ENCODE measurements around the gene TNS3.

TNS3 gene

GRCh38 chr7:47407821-47408674 lies 173.9 kb downstream of the TNS3 start:
- Histone ChIP-seq H3K4me3 (ENCODE audit: low read length) (no peak overlapping the region), H3K9ac (ENCODE audit: low read length) (no peak overlapping the region), H3K27ac (ENCODE audit: low read length) (no peak overlapping the region), H3K36me3 (ENCODE audit: control insufficient read depth, low read depth, low read length) (no peaks in the 10 kb centered on the region), H3K9me3 (ENCODE audit: control insufficient read depth, low read depth, low read length) (no peaks in the 10 kb centered on the region), H3K27me3 (ENCODE audit: control insufficient read depth, insufficient read depth, low read length) (no peaks in the 10 kb centered on the region), H3K4me1 (ENCODE audit: control insufficient read depth, low read depth, low read length) (peaks cover 5% of the 10 kb centered on the region)

- Histone ChIP-seq H3K27me3 (ENCODE audit: control insufficient read depth, insufficient read depth, low read length) (no peaks in the 10 kb centered on the region), H3K4me3 (ENCODE audit: low read length) (no peak overlapping the region), H3K4me1 (ENCODE audit: control insufficient read depth, low read depth, low read length) (peaks cover 5% of the 10 kb centered on the region), H3K9ac (ENCODE audit: low read length) (no peak overlapping the region), H3K36me3 (ENCODE audit: control insufficient read depth, low read depth, low read length) (no peaks in the 10 kb centered on the region), H3K9me3 (ENCODE audit: control insufficient read depth, low read depth, low read length) (no peaks in the 10 kb centered on the region), H3K27ac (ENCODE audit: low read length) (no peak overlapping the region)
Measured at GRCh38 chr7:47407136-47407535, 174.8 kb downstream of the TNS3 start.

- Histone ChIP-seq H3K27me3 (ENCODE audit: control insufficient read depth, insufficient read depth, low read length) (no peaks in the 10 kb centered on the region), H3K4me3 (ENCODE audit: low read length) (no peak overlapping the region), H3K9ac (ENCODE audit: low read length) (no peak overlapping the region), H3K9me3 (ENCODE audit: control insufficient read depth, low read depth, low read length) (no peaks in the 10 kb centered on the region), H3K36me3 (ENCODE audit: control insufficient read depth, low read depth, low read length) (no peaks in the 10 kb centered on the region), H3K4me1 (ENCODE audit: control insufficient read depth, low read depth, low read length) (peaks cover 5% of the 10 kb centered on the region), H3K27ac (ENCODE audit: low read length) (no peak overlapping the region)
Measured at GRCh38 chr7:47406801-47407129, 175.1 kb downstream of the TNS3 start.

DNA sequence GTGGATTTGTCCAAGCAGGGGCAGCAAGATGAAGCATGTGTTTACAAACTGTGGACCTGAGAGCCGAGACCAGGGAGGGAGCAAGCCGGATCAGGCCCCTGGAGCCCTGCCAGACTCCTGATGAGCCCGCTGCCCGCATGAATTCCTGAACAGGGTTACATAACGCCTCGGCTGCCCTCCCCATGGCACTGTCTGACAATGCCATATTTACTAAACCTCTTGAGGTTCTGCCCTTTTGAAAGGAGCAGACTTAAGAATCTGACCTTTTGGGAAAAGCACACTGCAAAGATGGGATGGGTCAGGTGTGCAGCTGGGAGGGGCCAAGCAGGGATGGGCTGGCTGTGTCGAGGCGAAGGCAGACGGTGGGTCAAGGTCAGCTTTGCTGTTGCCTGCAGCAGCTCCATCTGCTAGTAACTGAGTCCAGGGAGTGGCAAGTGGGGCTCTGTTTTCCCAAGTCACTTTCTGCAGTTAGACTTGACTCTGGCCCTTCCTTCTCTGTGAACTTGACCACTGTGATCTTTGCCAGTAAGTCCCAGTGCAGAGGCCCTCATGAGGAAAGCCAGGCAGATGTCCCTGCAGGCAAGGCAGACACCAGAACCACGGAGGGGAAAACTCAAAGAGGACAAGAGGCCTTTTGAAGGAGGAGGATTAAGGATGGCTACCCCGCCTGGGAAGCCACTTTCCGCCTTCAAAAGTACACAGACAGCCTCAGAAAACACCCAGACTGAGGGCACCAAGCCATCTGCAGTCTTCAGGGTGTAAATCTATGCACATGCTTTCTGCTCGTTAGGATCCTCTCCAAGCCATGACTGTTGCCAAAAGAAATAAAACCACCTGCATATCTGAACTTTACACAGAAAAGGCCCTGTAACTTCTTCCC lies 175.8 kb downstream of the TNS3 start:
- Histone ChIP-seq H3K9ac (ENCODE audit: low read length) (no peak overlapping the region), H3K36me3 (ENCODE audit: control insufficient read depth, low read depth, low read length) (no peaks in the 10 kb centered on the region), H3K27me3 (ENCODE audit: control insufficient read depth, insufficient read depth, low read length) (no peaks in the 10 kb centered on the region), H3K4me3 (ENCODE audit: low read length) (no peak overlapping the region), H3K9me3 (ENCODE audit: control insufficient read depth, low read depth, low read length) (no peaks in the 10 kb centered on the region), H3K4me1 (ENCODE audit: control insufficient read depth, low read depth, low read length) (peaks cover 5% of the 10 kb centered on the region), H3K27ac (ENCODE audit: low read length) (no peak overlapping the region)

DNA sequence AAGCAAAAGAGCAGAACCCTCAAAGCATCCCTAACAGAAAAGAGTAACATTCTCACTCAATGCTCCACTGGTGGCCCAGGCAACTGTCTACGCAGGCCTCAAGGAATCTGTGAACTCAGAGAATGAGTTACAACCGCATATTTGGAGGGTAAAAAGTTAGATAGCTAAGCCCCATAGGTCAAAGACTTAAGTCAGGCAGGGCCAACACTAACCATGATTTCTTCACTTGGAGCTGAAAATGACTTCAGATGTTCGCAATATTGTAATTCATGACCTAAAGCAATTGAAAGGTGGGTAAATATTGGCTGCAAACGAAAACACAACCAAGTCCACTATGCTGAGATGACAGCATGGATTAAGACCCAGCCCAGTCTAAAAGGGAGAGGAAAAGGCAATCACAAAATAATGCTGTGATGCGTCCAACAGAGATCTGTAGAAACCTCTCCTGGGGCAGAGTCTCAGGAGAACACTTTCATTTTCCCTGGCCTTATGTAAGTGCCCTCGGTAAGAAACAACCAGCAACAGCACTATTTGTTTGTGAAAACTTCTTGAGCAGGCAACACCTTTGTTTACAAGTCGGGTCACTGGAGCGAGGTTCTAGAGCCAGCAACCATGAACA lies 176.5 kb downstream of the TNS3 start:
- H3K4me1 ChIP-seq (ENCODE audit: control insufficient read depth, low read depth, low read length): peaks cover 5% of the 10 kb centered on the region
- no peak overlapping the region for H3K27ac ChIP-seq (ENCODE audit: low read length)
- no peak overlapping the region for H3K9ac ChIP-seq (ENCODE audit: low read length)
- H3K36me3 ChIP-seq (ENCODE audit: control insufficient read depth, low read depth, low read length): peaks cover under 1% of the 10 kb centered on the region
- no peaks in the 10 kb centered on the region for H3K9me3 ChIP-seq (ENCODE audit: control insufficient read depth, low read depth, low read length)
- no peak overlapping the region for H3K4me3 ChIP-seq (ENCODE audit: low read length)
- H3K27me3 ChIP-seq (ENCODE audit: control insufficient read depth, insufficient read depth, low read length): no peaks in the 10 kb centered on the region

- H3K36me3 ChIP-seq (ENCODE audit: control insufficient read depth, low read depth, low read length): peaks cover 4% of the 10 kb centered on the region
Measured at GRCh38 chr7:47404010-47404409, 177.9 kb downstream of the TNS3 start.

GRCh38 chr7:47402941-47403866 lies 178.7 kb downstream of the TNS3 start:
- Histone ChIP-seq H3K4me3 (ENCODE audit: low read length) (no peak overlapping the region), H3K9me3 (ENCODE audit: control insufficient read depth, low read depth, low read length) (no peaks in the 10 kb centered on the region), H3K9ac (ENCODE audit: low read length) (no peak overlapping the region), H3K4me1 (ENCODE audit: control insufficient read depth, low read depth, low read length) (peaks cover 5% of the 10 kb centered on the region), H3K36me3 (ENCODE audit: control insufficient read depth, low read depth, low read length) (peaks cover 4% of the 10 kb centered on the region), H3K27me3 (ENCODE audit: control insufficient read depth, insufficient read depth, low read length) (no peaks in the 10 kb centered on the region), H3K27ac (ENCODE audit: low read length) (peak overlapping the region; percentile 11)

More at GRCh38 chr7:47404010-47404409, 177.9 kb downstream of the TNS3 start:
- Histone ChIP-seq H3K4me3 (ENCODE audit: low read length) (no peak overlapping the region), H3K4me1 (ENCODE audit: control insufficient read depth, low read depth, low read length) (peaks cover 5% of the 10 kb centered on the region), H3K9me3 (ENCODE audit: control insufficient read depth, low read depth, low read length) (no peaks in the 10 kb centered on the region), H3K27ac (ENCODE audit: low read length) (no peak overlapping the region), H3K9ac (ENCODE audit: low read length) (no peak overlapping the region), H3K27me3 (ENCODE audit: control insufficient read depth, insufficient read depth, low read length) (no peaks in the 10 kb centered on the region)

DNA sequence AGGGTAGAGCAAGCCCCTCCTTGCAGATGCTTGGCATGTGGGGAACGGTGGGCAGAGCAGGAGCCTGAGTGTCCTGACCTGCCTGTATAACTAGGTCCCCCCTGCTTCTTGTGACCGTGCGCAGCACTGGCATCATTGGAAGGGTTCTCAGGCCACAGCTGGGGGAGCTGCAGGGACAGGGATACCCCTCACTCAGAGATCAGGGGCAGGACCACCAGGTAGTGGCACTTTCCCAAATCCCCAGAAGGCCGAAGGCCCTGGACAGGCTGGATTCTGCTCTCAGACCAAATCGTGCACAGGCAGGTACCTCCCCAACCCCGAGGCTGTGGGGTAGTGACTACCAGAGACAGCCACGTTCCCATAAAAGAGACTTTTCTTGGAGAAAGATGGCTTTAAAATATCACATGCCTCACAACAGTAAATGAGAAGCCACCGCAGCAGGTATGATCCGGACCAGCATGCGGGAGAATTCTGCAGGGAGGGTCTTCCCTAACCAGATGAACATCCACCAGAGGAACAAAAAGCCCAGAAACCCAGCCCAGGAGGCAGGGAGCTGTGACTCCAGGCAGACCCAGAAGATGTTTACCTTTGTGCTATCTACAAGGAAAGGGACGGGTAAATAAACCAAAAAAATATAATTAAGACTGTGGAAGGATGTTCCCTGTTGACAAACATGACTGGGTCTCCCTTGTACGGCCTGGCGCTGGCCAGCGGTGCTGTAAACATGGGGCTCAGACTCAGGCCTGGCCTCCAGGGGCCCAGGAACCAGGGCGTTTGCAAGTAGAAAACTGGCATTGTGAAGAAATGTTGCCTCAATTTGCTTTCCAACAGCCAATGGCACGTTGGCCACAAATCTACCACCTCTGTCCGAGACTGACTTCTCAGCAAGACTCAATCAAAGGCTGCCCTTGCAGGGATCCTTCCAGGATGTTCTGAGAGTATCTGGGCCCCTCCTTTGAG lies 180.0 kb downstream of the TNS3 start:
- H3K36me3 ChIP-seq (ENCODE audit: control insufficient read depth, low read depth, low read length): peaks cover 4% of the 10 kb centered on the region
- H3K9me3 ChIP-seq (ENCODE audit: control insufficient read depth, low read depth, low read length): no peaks in the 10 kb centered on the region
- no peak overlapping the region for H3K27ac ChIP-seq (ENCODE audit: low read length)
- no peaks in the 10 kb centered on the region for H3K27me3 ChIP-seq (ENCODE audit: control insufficient read depth, insufficient read depth, low read length)
- H3K4me1 ChIP-seq (ENCODE audit: control insufficient read depth, low read depth, low read length): peaks cover 5% of the 10 kb centered on the region
- no peak overlapping the region for H3K9ac ChIP-seq (ENCODE audit: low read length)
- H3K4me3 ChIP-seq (ENCODE audit: low read length): no peak overlapping the region

DNA sequence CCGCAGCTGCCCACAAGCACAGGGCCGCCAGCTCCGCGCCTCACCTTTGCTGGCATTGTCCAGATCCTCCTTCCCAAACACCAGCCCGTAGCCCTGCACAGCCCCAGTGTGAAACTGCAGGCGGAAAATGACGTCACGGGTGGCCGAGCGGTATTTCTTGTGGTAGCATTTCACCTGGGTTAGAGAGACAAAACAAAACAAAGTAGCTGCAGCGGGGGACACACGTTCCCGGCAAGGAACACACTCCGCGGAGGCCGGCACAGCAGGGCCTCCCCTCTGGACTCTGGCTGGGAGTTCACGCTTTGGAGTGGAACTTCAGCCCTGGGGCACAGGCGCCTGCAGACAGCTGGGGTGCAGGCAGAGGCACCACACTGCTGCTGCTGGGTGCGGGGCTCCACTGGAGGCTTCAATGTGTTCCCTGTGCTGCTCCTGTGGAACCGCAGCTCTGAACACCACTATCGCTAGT lies 181.1 kb downstream of the TNS3 start:
- peaks cover 14% of the 10 kb centered on the region for H3K36me3 ChIP-seq (ENCODE audit: control insufficient read depth, low read depth, low read length)
- no peak overlapping the region for H3K27ac ChIP-seq (ENCODE audit: low read length)
- H3K9ac ChIP-seq (ENCODE audit: low read length): no peak overlapping the region
- H3K4me1 ChIP-seq (ENCODE audit: control insufficient read depth, low read depth, low read length): peaks cover 5% of the 10 kb centered on the region
- no peaks in the 10 kb centered on the region for H3K27me3 ChIP-seq (ENCODE audit: control insufficient read depth, insufficient read depth, low read length)
- no peaks in the 10 kb centered on the region for H3K9me3 ChIP-seq (ENCODE audit: control insufficient read depth, low read depth, low read length)
- H3K4me3 ChIP-seq (ENCODE audit: low read length): no peak overlapping the region

GRCh38 chr7:47400001-47400400 lies 181.9 kb downstream of the TNS3 start:
- Histone ChIP-seq H3K36me3 (ENCODE audit: control insufficient read depth, low read depth, low read length) (peaks cover 17% of the 10 kb centered on the region), H3K4me3 (ENCODE audit: low read length) (no peak overlapping the region)

More at GRCh38 chr7:47400001-47400400, 181.9 kb downstream of the TNS3 start:
- H3K9me3 ChIP-seq (ENCODE audit: control insufficient read depth, low read depth, low read length): no peaks in the 10 kb centered on the region
- peaks cover 5% of the 10 kb centered on the region for H3K4me1 ChIP-seq (ENCODE audit: control insufficient read depth, low read depth, low read length)
- no peak overlapping the region for H3K9ac ChIP-seq (ENCODE audit: low read length)
- H3K27ac ChIP-seq (ENCODE audit: low read length): no peak overlapping the region
- H3K27me3 ChIP-seq (ENCODE audit: control insufficient read depth, insufficient read depth, low read length): no peaks in the 10 kb centered on the region
